Left ventricle myocardium inferior (tissue), 1 donor: Measurements from ENCODE around the gene SIGLEC5. TPM values are rescaled to one million over a fixed set of nuclear protein-coding genes. Genes with fewer than 3 reads are reported as not detected.

Experiments
- DNase-seq: peaks from one replicate; pipeline ENCODE4 v3.0.0-alpha.2; 2020
- H3K27ac ChIP-seq: fragments of 200-600 bp; replicated peaks from 2 replicates; pipeline ENCODE4 v1.8.0; 2021
- H3K27me3 ChIP-seq: fragments of 200-600 bp; 2 replicates; pipeline ENCODE4 v1.8.0; 2021; ENCODE audit warnings: low read depth
- H3K36me3 ChIP-seq: fragments of 200-600 bp; 2 replicates; pipeline ENCODE4 v1.8.0; 2021
- H3K4me1 ChIP-seq: fragments of 200-600 bp; 2 replicates; pipeline ENCODE4 v1.8.0; 2021
- H3K4me3 ChIP-seq: fragments of 200-600 bp; 2 replicates; pipeline ENCODE4 v1.8.0; 2021; ENCODE audit warnings: mild to moderate bottlenecking, moderate library complexity
- H3K9me3 ChIP-seq: fragments of 200-600 bp; replicated peaks from 2 replicates; pipeline ENCODE4 v1.8.0; 2021
- CTCF ChIP-seq: fragments of 200-600 bp; IDR thresholded peaks from 2 replicates; pipeline ENCODE4 v1.8.0; 2021; ENCODE audit warnings: antibody characterized with exemption, mild to moderate bottlenecking, borderline replicate concordance
- intact Hi-C: fragments of 100-400 bp; cut with micrococcal nuclease; formaldehyde crosslinking; loops from one replicate; pipeline ENCODE4 v1.11.0; 2022
- total RNA-seq: library from RNA; stranded (reverse); fragmentation: NEBNext Ultra II Directional; extraction: Animal tissue kit (Norgen Biotek cat#: 25700); gene quantifications from one replicate; pipeline ENCODE4 v1.2.1, GENCODE V29; 2021
- donor health status: DM: no; HTN: yes; CAD: no; lungs with severe emphysema.

Gene SIGLEC5
- total RNA-seq, 1 donor from 2014 or later: not detected

- H3K4me1 ChIP-seq: no peaks in the 10 kb centered on the region
- intact Hi-C loops: no loop called here
- no peaks in the 10 kb centered on the region for H3K27me3 ChIP-seq
- DNase-seq: no peak
- H3K9me3 ChIP-seq: peaks cover 34% of the 10 kb centered on the region
- peaks cover 68% of the 10 kb centered on the region for H3K36me3 ChIP-seq
- TF ChIP-seq CTCF: no peak
- no peak overlapping the region for H3K4me3 ChIP-seq
- no peak overlapping the region for H3K27ac ChIP-seq
Observed at GRCh38 chr19:51586799-51587198, 43.4 kb downstream of the SIGLEC5 start.

GRCh38 chr19:51586103-51586728 is 44.0 kb downstream of the SIGLEC5 start:
- H3K9me3 ChIP-seq: peaks cover 34% of the 10 kb centered on the region
- no peak for DNase-seq
- H3K4me3 ChIP-seq: no peak overlapping the region
- H3K27ac ChIP-seq: no peak overlapping the region
- intact Hi-C loops: no loop called here
- H3K27me3 ChIP-seq: no peaks in the 10 kb centered on the region
- H3K36me3 ChIP-seq: peaks cover 74% of the 10 kb centered on the region
- H3K4me1 ChIP-seq: no peaks in the 10 kb centered on the region
- TF ChIP-seq CTCF: no peak

GRCh38 chr19:51576850-51577249 is 53.4 kb downstream of the SIGLEC5 start:
- Histone ChIP-seq H3K9me3 (no peaks in the 10 kb centered on the region), H3K4me3 (no peak overlapping the region), H3K27ac (no peak overlapping the region), H3K36me3 (peaks cover 64% of the 10 kb centered on the region), H3K4me1 (peaks cover 18% of the 10 kb centered on the region), H3K27me3 (no peaks in the 10 kb centered on the region)
- no peak for DNase-seq
- intact Hi-C loops: no loop called here
- TF ChIP-seq CTCF: no peak

GRCh38 chr19:51573331-51573730 is 56.9 kb downstream of the SIGLEC5 start:
- intact Hi-C loops: no loop called here
- no peak for DNase-seq
- H3K36me3 ChIP-seq: peaks cover 35% of the 10 kb centered on the region
- no peaks in the 10 kb centered on the region for H3K9me3 ChIP-seq
- peaks cover 5% of the 10 kb centered on the region for H3K27me3 ChIP-seq
- no peak for TF ChIP-seq CTCF
- H3K4me3 ChIP-seq: no peak overlapping the region
- H3K27ac ChIP-seq: no peak overlapping the region
- peaks cover 24% of the 10 kb centered on the region for H3K4me1 ChIP-seq

- DNase-seq: no peak
- Histone ChIP-seq H3K4me3 (no peak overlapping the region), H3K27ac (no peak overlapping the region), H3K4me1 (peaks cover 24% of the 10 kb centered on the region), H3K9me3 (no peaks in the 10 kb centered on the region), H3K27me3 (peaks cover 7% of the 10 kb centered on the region), H3K36me3 (peaks cover 31% of the 10 kb centered on the region)
- intact Hi-C loops: no loop called here
- no peak for TF ChIP-seq CTCF
Observed at GRCh38 chr19:51572908-51573307, 57.3 kb downstream of the SIGLEC5 start.
